GM21576 (cell line): ENCODE data around the gene DSEL.

ENCODE experiments used
- ATAC-seq: cut with Tn5 transposase; IDR thresholded peaks from one replicate; pipeline ENCODE4 v1.9.1; 2021; ENCODE audit warnings: mild to moderate bottlenecking, moderate library complexity; ENCODE audit not compliant: unreplicated experiment

DSEL gene

DNA sequence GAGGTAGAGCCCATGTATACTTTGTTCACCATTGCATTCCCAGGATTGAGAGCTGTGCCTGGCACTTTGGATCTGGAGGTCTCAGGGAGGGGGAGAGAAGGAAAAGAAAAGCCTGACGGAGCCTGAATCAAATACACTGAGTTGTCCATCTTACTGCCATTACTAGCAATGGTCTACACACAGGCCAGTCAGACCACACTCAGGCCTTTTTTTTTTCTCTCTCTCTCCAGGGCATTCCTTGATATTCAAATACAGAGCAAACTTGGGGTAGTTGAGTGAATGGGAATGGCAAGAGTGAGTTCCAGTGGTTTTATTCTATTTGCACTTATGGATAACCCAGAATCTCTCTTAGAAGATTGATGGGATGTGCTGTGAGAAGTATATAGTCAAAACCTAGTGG is 11.8 kb downstream of the DSEL start:
- no peak for ATAC-seq

DNA sequence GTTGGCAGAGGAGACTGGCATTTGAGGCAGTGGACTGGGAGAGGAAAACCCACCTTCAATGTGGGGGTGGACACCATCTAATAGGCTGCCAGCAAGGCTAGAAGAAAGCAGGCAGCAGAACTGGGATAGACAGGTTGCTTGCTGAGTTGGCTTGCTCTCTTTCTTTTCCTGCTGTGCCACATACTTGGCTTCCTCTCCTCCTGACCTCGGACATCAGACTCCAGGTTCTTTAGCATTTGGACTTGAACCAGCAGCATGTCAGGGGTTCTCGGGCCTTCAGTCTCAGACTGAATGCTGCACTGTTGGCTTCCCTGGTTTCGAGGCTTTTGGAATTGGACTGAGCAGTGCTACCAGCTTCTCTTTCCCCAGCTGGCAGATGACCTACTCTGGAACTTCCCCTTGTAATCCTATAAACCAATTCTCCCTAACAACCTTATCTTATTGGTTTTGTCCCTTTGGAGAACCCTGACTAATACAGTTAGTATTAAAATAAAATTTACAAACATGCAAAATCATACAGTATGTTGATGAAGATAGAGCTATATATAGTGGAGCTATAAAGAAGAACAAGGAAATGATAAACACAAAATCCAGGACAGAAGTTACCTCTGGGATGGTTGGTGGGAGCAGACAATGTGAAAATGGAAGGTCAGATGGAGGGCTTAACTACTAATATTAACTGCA is 15.9 kb downstream of the DSEL start:
- no peak for ATAC-seq

GRCh38 chr18:67496469-67496868 is 20.1 kb downstream of the DSEL start:
- no peak for ATAC-seq

DNA sequence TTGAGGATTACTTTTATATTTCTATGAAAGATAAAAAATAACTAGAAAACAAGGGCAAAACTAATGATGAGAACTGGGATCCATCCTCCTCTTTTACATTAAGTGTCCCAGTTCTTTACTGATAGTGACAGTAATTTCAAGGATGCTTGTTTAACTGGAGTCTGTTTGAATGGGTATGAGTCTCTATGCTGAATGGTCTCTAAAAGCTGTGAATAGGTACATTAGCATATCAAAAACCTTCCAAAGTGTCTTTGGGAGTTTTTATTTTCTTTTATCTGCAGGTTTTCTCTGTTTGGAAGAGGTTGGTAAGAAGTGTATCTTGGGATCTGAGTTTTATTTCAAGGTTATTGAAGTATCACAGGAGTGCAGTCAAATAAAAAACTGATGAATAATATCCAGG is 30.0 kb downstream of the DSEL start:
- ATAC-seq, result no peak

- ATAC-seq, result no peak
Observed at GRCh38 chr18:67485655-67486054, 30.9 kb downstream of the DSEL start.

DNA sequence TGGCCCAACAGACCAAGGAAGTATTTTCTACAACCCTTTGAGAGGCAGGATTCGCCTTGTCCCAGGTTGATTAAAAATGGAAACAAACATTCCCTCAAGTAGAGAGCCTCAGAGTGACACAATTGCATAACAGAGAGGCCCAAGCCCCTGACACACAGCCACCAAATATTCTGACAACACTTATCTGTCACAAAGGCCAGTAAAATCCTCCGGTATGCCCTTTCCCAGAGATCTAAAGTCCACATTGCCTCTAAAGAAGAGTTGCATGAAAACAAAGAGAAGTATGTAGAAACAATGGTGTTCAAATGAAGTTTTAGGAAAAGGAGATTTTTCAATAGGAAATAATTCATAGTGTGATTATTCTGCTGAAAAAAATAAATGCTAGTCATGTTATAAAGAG is 32.1 kb downstream of the DSEL start:
- no peak for ATAC-seq

GRCh38 chr18:67483952-67484351 is 32.6 kb downstream of the DSEL start:
- no peak for ATAC-seq

GRCh38 chr18:67483237-67483636 is 33.3 kb downstream of the DSEL start:
- no peak for ATAC-seq

DNA sequence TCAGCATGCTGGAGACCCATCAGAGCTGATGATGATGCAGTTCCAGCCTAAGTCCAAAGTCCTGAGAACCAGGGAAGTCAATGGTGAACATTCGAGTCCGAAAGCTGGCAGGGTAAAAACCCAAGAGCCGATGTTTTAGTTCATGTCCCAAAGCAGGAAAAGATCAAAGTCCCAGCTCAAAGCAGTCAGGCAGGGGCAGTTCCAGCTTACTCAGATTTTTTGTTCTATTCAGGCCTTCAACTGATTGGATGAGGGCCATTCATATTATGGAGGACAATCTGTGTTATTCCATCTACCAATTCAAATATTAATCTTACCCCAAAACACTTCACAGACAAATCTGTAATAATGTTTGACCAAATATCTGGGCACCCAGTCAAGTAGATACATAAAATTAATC is 38.3 kb downstream of the DSEL start:
- ATAC-seq, result no peak

GRCh38 chr18:67477522-67477921 is 39.0 kb downstream of the DSEL start:
- ATAC-seq, result no peak

DNA sequence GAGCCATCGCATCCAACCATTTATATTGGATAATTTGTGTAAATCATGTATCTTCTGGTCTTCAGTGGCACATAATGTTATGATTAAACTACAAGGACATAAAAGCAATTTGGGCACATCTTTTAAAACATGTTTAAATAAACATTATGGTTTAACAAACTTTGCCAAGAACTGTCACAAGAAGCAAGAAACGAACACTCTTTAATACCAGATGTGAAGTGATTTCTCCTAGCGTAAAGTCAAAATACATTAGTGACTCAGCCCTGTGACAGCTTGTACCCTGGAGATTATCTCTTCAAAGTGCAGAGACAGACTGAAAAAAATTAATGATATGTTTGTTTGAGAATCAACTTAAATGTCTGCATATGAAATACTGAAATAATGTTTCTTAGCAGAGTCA is 39.9 kb downstream of the DSEL start:
- no peak for ATAC-seq

- ATAC-seq, result no peak
Observed at GRCh38 chr18:67475673-67476072, 40.8 kb downstream of the DSEL start.

- ATAC-seq, result no peak
Observed at GRCh38 chr18:67468038-67468437, 48.5 kb downstream of the DSEL start.

GRCh38 chr18:67467188-67467587 is 49.3 kb downstream of the DSEL start:
- no peak for ATAC-seq

DNA sequence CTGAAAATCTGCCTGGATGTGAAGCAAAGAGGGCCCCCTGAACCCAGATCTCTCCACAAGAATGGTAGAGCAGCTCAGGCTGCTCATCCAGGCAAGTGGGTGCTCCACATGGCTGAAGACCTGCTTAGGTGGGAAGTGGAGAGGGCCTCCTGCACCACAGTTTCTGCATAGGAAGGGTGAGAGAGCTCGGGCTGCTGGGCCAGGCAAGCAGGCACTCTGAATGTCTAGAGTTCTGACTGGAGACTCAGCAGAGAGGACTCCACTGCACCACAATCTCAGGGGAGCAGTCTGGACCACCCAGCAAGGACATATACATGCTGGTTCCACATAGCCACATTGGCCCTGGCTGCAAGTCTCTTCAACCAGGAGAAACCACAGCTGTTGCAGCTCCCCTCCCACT is 52.0 kb downstream of the DSEL start:
- no peak for ATAC-seq

DNA sequence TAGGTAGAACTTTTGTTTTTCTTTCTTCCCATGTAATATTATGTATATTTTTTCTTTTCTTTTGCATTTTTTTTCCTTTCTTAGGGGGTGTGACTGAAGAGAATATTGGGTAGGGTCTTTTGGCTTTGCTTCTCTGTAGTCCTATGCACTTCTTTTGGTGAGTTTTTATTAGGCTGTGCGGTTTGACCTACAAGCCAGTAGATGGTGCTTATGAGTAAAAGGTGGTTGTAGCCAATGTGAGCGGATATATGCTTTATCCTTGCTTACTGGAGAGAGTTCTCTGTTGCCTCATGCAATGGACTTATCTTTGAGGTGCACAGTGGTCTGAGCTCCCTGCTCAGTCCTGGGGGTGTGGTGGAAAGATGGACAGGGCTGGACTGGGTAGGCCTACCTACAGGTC is 52.7 kb downstream of the DSEL start:
- ATAC-seq, result no peak

GRCh38 chr18:67456711-67457110 is 59.8 kb downstream of the DSEL start:
- no peak for ATAC-seq
